ENCODE results near the gene SELPLG.

Gene SELPLG

GRCh38 chr12:108646600-108647579 is 13.2 kb upstream of the SELPLG start:
- DNase-seq (ENCODE audit: extremely low read depth, low read depth) = no peak
- TF ChIP-seq CTCF (IDR thresholded peaks at IDR 0.05; ENCODE audit: low read depth, low read length, missing control alignments) = no peak
- no peak overlapping the region for H3K4me3 ChIP-seq (replicated peaks; ENCODE audit: low read depth, low read length)

GRCh38 chr12:108645686-108646599 is 12.2 kb upstream of the SELPLG start:
- no peak for TF ChIP-seq CTCF (IDR thresholded peaks at IDR 0.05; ENCODE audit: low read depth, low read length, missing control alignments)
- H3K4me3 ChIP-seq (replicated peaks; ENCODE audit: low read depth, low read length) = no peak overlapping the region
- no peak for DNase-seq (ENCODE audit: extremely low read depth, low read depth)

DNA sequence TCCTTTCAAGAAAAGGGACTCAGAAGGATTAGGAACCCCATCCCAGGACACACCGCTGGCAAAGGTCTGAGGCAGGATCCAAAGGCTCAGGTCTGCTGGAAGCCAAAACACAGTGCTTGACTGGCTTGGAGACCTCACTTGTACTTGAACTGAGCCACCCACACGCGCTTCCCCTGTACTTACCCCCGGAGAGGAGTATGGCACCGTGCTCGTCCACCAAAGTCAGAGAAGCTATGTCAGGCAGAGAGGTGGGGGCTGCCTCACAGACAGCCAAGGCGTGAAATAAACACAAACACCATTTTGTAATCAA is 11.1 kb upstream of the SELPLG start:
- no peak for TF ChIP-seq CTCF (IDR thresholded peaks at IDR 0.05; ENCODE audit: low read depth, low read length, missing control alignments)
- DNase-seq (ENCODE audit: extremely low read depth, low read depth) = no peak
- H3K4me3 ChIP-seq (replicated peaks; ENCODE audit: low read depth, low read length) = no peak overlapping the region

DNA sequence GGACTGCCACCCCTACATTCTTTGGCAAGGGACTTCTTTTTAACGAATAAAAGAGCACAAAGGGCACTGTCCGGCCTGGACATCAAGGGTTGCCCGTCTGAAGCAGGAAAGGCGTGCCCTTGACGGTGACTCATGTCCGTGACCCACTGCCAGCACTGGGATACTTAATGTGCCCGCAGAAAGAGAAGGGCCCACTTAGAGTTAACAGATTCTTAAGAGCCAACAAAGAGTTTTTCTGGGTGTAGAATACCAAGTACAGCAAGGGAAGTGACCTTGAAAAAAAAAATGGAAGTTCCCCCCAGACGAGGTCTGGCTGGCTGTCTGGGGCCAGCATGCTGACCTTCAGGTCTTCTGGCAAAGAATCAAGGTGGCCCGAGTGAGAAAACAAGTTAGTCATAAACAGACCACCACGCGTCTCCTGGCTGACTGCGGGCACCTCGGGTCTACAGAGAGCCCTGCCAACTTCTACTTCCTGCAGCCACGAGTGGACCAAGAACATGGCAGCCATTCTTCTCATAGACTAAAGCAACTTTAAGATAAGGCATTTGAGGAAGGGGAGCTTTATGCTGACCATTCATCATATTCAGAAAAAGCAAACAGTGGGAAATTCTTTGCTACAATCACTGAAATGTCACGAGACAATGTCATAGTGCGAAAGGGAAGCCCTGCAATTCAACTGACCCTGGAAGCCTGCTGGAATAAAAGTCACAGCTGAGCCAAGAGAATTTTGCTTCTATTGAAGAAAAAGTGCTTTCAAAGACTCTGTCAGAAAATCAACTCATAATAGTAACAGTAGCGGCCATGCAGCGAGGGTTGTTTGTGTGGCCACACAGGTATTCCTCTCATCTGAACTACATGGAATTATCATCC is 10.5 kb upstream of the SELPLG start:
- no peak for TF ChIP-seq CTCF (IDR thresholded peaks at IDR 0.05; ENCODE audit: low read depth, low read length, missing control alignments)
- DNase-seq (ENCODE audit: extremely low read depth, low read depth) = no peak
- no peak overlapping the region for H3K4me3 ChIP-seq (replicated peaks; ENCODE audit: low read depth, low read length)

DNA sequence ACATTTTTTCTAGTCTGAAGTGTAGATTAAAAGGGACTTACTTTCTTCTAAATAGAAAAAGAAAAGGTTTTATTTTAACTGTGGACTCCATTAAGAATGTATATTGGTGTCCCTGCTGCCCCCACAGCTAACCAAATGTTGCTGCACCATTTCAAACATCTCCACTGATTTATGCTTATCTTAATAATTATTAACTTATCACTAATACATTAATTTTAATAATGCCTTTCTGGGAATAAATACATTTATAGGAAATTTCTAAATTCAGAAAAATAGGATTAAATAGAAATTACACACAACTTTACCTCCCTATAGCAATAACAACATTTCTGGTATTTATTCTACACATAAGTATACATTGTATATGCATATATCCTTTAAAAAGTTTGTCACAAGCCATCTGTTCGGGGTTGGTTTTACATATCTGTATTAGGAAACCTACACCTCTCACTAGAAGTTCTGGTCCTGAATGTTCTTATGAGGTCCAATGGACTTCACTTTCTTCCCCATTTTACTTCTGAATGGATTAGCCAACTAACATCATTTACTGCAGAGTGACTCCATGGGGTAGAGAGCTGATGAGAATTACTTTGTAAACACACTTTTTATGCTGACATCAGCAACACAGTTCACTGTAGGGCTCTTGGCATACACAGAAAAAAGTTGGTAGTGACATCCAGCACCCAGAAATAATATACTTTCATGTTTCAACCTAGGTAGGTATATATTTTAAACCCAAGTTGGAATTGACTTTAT is 9.4 kb upstream of the SELPLG start:
- TF ChIP-seq CTCF (IDR thresholded peaks at IDR 0.05; ENCODE audit: low read depth, low read length, missing control alignments) = no peak
- DNase-seq (ENCODE audit: extremely low read depth, low read depth) = no peak
- no peak overlapping the region for H3K4me3 ChIP-seq (replicated peaks; ENCODE audit: low read depth, low read length)
